Subcutaneous abdominal adipose tissue (tissue), 5 donors: ENCODE results near the gene RDH5.
A peak's percentile ranks its signal among the peaks of the same experiment; 100 is the strongest.

Experiments
- H3K27ac ChIP-seq: one replicate; pipeline ENCODE4 v1.7.0; 2013; ENCODE audit warnings: low read depth, mild to moderate bottlenecking, inconsistent platforms, low read length, moderate library complexity
- H3K27me3 ChIP-seq, 5 donors: one replicate each; pipeline ENCODE4 v1.7.0; 2013; ENCODE audit warnings: low read length in 5 of 5, inconsistent platforms in 1 of 5; ENCODE audit not compliant: control insufficient read depth in 5 of 5, insufficient read depth in 4 of 5
- H3K36me3 ChIP-seq, 5 donors: one replicate each; pipeline ENCODE4 v1.7.0; 2013; ENCODE audit warnings: low read length in 5 of 5; ENCODE audit not compliant: control insufficient read depth in 5 of 5, insufficient read depth in 5 of 5
- H3K4me1 ChIP-seq, 5 donors: one replicate each; pipeline ENCODE4 v1.7.0; 2013; ENCODE audit warnings: low read length in 5 of 5, mild to moderate bottlenecking in 3 of 5, moderate library complexity in 1 of 5; ENCODE audit not compliant: control insufficient read depth in 5 of 5, insufficient read depth in 5 of 5
- H3K4me3 ChIP-seq, 5 donors: one replicate each; pipeline ENCODE4 v1.7.0; 2013; ENCODE audit warnings: low read length in 5 of 5, low read depth in 1 of 5
- H3K9ac ChIP-seq, 5 donors: one replicate each; pipeline ENCODE4 v1.7.0; 2013; ENCODE audit warnings: low read length in 5 of 5, mild to moderate bottlenecking in 4 of 5, moderate library complexity in 3 of 5
- H3K9me3 ChIP-seq, 5 donors: one replicate each; pipeline ENCODE4 v1.7.0; 2013; ENCODE audit warnings: low read length in 5 of 5; ENCODE audit not compliant: control insufficient read depth in 5 of 5
- donor health status: healthy.
- donor health status: healthy.
- donor health status: healthy.
- donor health status: healthy.
- donor health status: healthy.

RDH5 gene

GRCh38 chr12:55703288-55703687 is 16.9 kb upstream of the RDH5 start:
- peak overlapping the region; percentile 0 to 94 (median 47) for H3K4me3 ChIP-seq
- H3K9me3 ChIP-seq = no peaks in the 10 kb centered on the region
- peak overlapping the region; percentile 85 for H3K27ac ChIP-seq
- H3K4me1 ChIP-seq = peaks cover 2 to 82% (median 70%) of the 10 kb centered on the region in 5 donors
- peaks cover 0 to 5% (median 0%) of the 10 kb centered on the region in 5 donors for H3K27me3 ChIP-seq
- peak overlapping the region in 3 of 5 donors; percentile 21 to 37 (median 35) for H3K9ac ChIP-seq
- peaks cover 0 to 41% (median 29%) of the 10 kb centered on the region in 5 donors for H3K36me3 ChIP-seq

- Histone ChIP-seq H3K27ac (peak overlapping the region; percentile 85), H3K27me3 (peaks cover 0 to 5% (median 0%) of the 10 kb centered on the region in 5 donors), H3K4me3 (peak overlapping the region; percentile 47 to 94 (median 70)), H3K36me3 (peaks cover 0 to 32% (median 23%) of the 10 kb centered on the region in 5 donors), H3K9ac (peak overlapping the region in 4 of 5 donors; percentile 21 to 83 (median 58)), H3K9me3 (no peaks in the 10 kb centered on the region), H3K4me1 (peaks cover 2 to 90% (median 78%) of the 10 kb centered on the region in 5 donors)
These were observed 16.1 kb upstream of the RDH5 start for GRCh38 chr12:55703901-55704761.

- Histone ChIP-seq H3K9ac (peak overlapping the region in 3 of 5 donors; percentile 38 to 83 (median 81)), H3K4me3 (peak overlapping the region; percentile 64 to 94 (median 70)), H3K27ac (peak overlapping the region; percentile 85)
These were observed 15.1 kb upstream of the RDH5 start for GRCh38 chr12:55704824-55705718.

GRCh38 chr12:55705782-55706402 is 14.3 kb upstream of the RDH5 start:
- H3K9ac ChIP-seq = peak overlapping the region in 4 of 5 donors; percentile 17 to 83 (median 72)
- H3K4me1 ChIP-seq = peaks cover 2 to 88% (median 84%) of the 10 kb centered on the region in 5 donors
- no peaks in the 10 kb centered on the region for H3K9me3 ChIP-seq
- H3K4me3 ChIP-seq = peak overlapping the region; percentile 64 to 94 (median 70)
- peaks cover 0 to 15% (median 8%) of the 10 kb centered on the region in 5 donors for H3K36me3 ChIP-seq
- H3K27ac ChIP-seq = peak overlapping the region; percentile 85
- peaks cover 0 to 5% (median 0%) of the 10 kb centered on the region in 5 donors for H3K27me3 ChIP-seq

More at GRCh38 chr12:55704824-55705718, 15.1 kb upstream of the RDH5 start:
- Histone ChIP-seq H3K4me1 (peaks cover 2 to 92% (median 85%) of the 10 kb centered on the region in 5 donors), H3K9me3 (no peaks in the 10 kb centered on the region), H3K36me3 (peaks cover 0 to 23% (median 15%) of the 10 kb centered on the region in 5 donors), H3K27me3 (peaks cover 0 to 5% (median 0%) of the 10 kb centered on the region in 5 donors)

- H3K9me3 ChIP-seq = no peaks in the 10 kb centered on the region
- H3K4me3 ChIP-seq = peak overlapping the region; percentile 64 to 94 (median 70)
- peak overlapping the region; percentile 17 to 83 (median 64) for H3K9ac ChIP-seq
- H3K4me1 ChIP-seq = peaks cover 2 to 82% (median 78%) of the 10 kb centered on the region in 5 donors
- H3K27me3 ChIP-seq = peaks cover 0 to 5% (median 0%) of the 10 kb centered on the region in 5 donors
- H3K36me3 ChIP-seq = peaks cover 0 to 8% (median 4%) of the 10 kb centered on the region in 5 donors
- H3K27ac ChIP-seq = peak overlapping the region; percentile 85
These were observed 13.5 kb upstream of the RDH5 start for GRCh38 chr12:55706568-55707218.

GRCh38 chr12:55707219-55707671 is 12.9 kb upstream of the RDH5 start:
- Histone ChIP-seq H3K4me3 (peak overlapping the region; percentile 64 to 94 (median 70)), H3K36me3 (peaks cover 0 to 6% (median 4%) of the 10 kb centered on the region in 5 donors), H3K27ac (peak overlapping the region; percentile 85), H3K9me3 (no peaks in the 10 kb centered on the region), H3K4me1 (peaks cover 2 to 88% (median 78%) of the 10 kb centered on the region in 5 donors), H3K27me3 (peaks cover 0 to 5% (median 0%) of the 10 kb centered on the region in 5 donors), H3K9ac (peak overlapping the region; percentile 17 to 83 (median 64))

GRCh38 chr12:55707841-55708694 is 12.1 kb upstream of the RDH5 start, which contains the start of gene ITGA7:
ITGA7 (minus strand) TSS chr12:55707904; CDS start chr12:55707682, 222 bp downstream.
- Histone ChIP-seq H3K27ac (peak within 1 kb of the TSS; percentile 96), H3K4me1 (peaks cover 0 to 91% (median 78%) of the 10 kb centered on the region in 5 donors), H3K27me3 (peaks cover 0 to 5% (median 0%) of the 10 kb centered on the region in 5 donors), H3K9me3 (no peaks in the 10 kb centered on the region), H3K36me3 (no peaks in the 10 kb centered on the region), H3K9ac (peak within 1 kb of the TSS; percentile 35 to 83 (median 64)), H3K4me3 (peak within 1 kb of the TSS; percentile 64 to 94 (median 70))

GRCh38 chr12:55708695-55709233 is 11.4 kb upstream of the RDH5 start:
- Histone ChIP-seq H3K4me1 (peaks cover 0 to 88% (median 75%) of the 10 kb centered on the region in 5 donors), H3K36me3 (no peaks in the 10 kb centered on the region), H3K27ac (peak overlapping the region; percentile 96), H3K27me3 (peaks cover 0 to 5% (median 0%) of the 10 kb centered on the region in 5 donors), H3K9me3 (no peaks in the 10 kb centered on the region), H3K9ac (peak overlapping the region in 3 of 5 donors; percentile 35 to 82 (median 74)), H3K4me3 (peak overlapping the region; percentile 58 to 84 (median 67))
